ENCODE measurements around the gene RGS6.

Gene RGS6

DNA sequence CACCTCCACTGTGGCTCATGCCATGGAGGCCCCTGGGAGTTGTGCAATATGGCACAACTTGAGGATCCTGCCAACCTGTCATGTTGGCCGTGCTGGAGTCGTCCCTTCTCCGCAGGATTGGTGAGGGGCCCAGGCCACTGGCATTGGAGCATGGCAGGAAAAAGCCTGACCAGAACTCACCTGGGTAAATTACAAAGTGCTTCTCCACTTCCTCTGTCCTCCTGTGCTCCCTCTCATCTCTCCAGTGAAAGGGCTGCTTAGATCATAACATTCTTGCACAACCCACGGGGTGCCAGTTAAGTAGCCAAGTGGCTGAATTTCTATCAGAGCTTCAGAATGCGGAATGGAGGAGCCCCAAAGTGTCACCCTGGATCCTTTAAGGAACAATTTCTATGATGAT lies 580.7 kb downstream of the RGS6 start:
- DNase-seq, result no peak

DNA sequence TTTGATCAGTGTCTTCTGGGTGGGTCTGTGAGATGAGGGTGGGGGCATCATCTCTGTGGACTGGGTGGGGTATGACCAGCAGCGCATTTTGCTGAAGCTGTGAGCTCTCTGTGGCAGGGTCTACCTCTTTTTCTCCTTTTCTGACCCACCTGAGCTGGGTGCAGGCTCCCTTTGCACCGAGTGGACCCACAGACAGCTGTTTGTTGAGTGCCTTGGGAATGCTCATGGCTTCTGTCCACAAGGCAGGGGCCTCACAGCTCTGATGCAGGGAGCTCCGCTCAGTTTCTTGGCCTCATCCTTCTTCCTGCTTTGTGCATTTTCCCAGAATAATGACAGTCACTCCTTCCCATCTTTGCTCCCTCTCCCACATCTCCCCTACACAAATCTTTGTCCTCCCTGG lies 581.1 kb downstream of the RGS6 start:
- no peak for DNase-seq

DNA sequence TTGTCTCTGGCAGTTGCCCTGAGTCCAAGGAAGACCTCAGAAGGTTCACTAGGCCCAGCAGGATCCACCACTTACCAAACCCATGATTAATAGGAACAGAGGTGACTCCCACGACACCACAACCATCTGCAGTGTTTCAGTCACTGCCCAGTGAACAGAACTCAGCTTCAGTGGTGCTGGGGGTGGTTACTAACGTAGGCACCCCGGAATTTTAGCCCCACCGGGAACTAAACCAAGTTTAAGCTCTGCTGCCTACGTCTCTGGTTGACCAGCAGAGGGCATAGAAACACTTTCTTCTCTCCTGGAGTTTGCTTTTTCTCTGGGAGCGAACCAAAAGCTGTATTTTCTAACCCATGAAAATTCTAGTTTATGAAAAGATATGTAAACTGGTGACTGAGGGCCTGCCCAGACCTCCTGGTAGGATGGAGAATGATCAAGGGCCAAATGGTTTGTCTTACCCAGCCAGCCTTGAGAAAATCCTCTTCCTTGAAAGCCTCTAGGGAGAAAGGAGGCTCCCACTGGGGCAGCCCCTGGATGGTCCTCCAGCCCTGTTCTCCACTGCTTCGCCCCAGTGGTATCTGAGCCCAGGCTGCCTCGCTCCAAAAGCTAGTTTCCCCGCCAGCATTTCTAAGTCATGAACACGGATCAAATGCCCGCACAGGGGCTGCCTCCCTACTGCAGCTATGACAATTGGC lies 581.9 kb downstream of the RGS6 start:
- DNase-seq, result peak; percentile 38

DNA sequence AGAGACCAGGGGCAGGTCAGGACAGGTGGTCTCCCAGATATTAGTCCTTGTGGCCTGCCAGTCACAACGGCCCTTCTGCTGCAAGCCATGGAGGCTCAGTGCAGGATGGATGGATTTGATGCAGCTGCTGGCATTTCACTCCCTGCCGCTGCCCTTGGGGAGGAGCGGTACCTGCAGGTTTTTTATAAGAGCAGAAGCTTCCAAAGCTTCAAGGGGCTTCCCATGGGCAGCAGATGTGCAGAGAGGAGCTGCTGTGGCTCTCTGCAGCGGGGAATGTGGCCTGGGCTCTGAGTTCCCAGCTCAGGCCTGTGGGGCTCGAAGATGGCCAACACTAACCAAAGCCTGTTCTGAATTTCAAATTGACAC lies 582.4 kb downstream of the RGS6 start:
- peak; percentile 17 for DNase-seq

DNA sequence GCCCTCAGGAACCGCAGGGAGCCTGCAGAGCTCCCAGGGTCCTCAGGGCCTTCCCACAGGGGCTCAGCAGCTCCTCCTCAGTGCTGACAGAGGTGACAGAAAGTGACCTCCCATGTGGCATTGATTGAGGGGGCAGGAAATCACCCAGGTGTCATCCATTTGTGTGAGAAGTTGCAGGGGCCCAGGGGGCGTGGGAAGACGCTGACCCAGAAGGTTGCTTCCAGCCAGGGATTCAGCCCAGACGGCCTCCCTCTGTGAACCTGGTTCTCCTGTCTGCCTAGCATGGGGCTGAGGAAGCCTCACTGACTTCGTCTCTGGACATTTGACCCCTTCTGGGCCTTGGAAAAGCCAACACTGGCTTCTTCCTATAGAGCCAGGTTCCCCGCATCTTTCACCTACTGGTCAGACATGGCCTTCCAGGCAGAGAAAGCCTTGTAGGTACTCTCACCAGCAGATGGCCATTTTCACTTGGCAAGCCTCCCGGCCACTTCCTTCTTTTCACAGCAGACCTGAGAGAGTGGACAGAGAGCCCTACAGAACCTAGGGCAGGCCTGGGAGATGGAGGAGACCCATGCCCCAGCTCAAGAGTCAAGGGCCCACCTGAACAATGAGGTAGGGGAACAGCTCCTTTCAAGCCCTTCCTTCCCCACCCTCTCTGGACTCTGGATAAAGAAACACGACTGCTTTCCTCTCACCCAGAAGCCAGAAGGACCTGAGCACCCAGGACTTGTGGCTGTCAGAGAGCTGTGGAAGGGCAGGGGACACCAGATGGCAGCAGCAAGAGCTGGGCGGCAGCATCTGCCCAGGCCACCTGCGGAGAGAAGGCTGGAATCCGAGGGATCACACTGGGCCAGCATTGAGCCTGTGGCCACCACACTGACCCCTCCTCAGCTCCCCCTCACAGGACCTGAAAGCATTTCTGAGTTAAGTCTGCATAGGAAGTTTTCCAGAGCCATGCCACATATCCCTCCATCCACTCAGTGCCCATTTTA lies 583.8 kb downstream of the RGS6 start:
- no peak for DNase-seq

DNA sequence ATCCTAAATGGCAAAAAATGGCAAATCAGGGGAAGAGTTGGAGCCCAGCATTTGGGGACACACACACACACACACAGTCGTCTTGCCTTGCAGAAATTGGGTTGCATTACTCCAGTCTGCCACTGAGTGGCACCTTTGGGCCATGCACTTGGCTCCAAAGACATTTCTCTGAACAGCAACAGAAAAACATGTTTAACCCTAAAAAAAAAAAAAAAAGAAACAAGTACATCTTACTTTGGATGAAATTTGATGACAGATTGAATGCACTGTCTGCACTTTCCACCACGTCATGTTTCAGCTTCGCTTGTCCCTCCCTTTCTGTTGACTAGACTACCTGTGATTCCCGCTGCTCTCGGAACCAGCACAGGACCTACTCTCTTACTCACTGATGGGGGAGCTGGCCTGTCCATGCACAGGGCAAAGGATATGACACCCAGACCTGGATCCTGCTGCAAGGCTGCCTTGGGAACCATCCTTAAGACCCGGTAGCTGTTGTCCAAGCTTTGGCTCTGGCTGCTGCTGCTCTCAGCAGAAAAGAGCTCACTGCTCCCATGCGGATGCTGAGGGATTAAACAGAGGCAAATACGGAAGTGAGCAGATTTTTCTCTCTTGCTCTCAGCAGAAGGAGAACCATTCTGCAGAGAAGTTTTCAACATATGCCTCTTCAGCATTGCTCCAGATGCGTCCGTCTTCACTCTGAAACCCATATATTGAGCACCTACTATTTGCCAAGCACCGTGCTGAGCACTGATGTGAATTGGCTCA lies 584.9 kb downstream of the RGS6 start:
- DNase-seq, result peak; percentile 85

DNA sequence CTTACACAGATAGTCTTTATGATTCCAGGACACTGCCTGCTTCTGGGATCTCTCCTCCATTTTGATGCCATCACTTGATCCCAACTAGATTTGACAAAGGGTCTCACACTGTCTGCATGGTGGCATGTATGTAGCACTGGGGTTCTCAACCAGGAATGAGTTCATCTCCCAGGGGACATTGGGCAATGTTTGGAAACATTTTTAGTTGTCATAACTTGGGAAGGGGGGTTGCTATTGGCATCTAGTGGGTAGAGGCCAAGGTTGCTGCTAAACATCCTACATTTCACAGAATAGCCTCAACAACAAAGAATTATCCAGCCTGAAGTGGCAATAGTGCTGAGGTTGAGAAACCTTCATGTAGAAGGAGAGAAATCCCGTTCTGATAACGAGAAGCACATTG lies 585.5 kb downstream of the RGS6 start:
- no peak for DNase-seq

DNA sequence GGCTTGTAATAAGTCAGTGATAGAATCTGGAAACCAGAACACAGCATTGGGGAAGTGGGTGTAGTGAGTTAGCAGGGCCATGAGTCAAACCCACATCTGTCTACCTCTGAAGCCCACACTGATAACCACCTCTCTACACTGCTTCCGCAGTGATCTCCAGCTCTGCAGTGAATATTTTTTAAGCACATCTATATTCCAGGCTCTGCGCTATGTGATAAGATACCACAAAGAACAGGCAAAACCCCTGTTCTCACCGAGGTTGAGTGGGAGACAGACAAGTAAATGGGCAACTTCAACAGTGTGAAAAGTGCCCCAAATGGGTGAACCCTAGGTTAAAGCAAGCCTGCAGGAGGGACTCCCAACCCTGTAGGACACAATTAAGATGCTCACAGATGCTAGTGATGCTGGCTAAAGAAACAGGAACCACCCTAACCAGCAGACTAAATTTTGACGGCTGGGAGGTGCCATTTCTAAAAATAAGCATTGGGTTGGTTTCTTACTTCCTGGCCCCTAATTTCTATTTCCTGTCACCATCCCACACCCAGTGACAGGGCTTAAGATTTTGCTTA lies 586.7 kb downstream of the RGS6 start:
- no peak for DNase-seq

DNA sequence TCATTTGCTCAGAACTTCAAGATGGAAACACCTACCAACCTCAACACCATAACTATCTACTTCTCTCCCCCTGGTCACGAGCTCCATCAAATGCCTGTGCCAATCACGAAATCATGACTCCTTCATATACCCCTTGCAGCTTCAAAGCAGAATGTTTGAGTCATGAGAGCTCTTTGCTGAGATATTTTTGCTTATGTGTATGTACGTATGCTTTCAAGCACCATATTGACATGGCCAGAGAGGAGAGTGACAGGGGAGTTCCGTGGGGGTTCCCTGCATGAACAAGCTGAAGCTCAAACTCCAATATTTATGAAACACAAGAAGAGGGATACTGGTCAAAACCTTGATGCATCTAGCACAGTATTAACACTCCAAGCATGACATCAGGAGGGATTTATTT lies 587.3 kb downstream of the RGS6 start:
- no peak for DNase-seq

DNA sequence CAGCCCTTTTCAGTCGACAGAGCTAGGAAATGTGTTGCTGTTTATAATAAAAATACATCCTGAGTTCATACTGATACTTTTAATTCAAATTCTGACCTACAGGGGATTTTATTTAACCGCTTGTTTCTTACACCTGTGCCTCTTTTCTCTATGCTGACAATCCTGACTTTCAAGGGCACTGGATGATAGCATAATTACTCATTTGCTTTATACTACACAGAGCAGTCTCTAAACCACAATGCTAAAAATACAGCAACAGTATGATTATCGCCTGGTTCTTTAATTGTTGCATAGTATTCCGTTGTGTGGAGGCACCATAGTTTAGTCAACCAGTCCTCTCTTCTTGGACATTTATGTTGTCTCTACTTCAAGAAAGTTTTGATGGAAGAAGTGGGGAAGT lies 588.8 kb downstream of the RGS6 start:
- DNase-seq, result no peak

DNA sequence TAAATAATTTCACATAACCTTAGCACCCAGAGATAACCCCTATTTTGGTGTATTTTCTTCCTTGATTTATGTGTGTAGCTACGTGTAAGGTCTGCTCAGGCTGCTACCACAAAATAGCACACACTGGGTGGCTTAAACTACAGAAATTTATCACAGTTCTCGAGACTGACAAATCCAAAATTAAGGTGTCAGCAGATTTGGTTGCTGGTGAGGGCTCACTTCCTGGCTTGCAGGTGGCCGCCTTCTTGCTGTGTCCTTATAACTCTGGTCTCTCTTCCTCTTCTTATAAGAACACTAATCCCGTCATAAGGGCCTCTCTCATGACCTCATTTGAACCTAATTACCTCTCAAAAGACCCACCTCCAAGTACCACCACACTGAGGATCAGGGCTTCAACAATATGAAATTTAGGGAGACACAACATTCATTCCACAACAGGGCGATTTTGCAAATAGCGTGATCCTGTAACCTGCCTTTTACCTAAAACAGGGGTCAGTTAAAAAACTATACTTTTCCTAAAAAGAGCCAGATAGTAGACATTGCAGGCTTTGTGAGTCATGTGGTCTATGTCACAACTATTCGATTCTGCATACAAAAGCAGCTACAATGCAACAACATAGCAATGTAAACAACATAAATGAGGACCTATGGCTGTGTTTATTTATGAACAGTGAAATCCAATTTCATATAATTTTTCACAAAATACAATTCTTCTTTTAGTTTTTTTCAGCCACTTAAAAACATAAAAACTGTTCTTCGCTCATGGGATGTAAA lies 589.9 kb downstream of the RGS6 start:
- DNase-seq, result no peak

DNA sequence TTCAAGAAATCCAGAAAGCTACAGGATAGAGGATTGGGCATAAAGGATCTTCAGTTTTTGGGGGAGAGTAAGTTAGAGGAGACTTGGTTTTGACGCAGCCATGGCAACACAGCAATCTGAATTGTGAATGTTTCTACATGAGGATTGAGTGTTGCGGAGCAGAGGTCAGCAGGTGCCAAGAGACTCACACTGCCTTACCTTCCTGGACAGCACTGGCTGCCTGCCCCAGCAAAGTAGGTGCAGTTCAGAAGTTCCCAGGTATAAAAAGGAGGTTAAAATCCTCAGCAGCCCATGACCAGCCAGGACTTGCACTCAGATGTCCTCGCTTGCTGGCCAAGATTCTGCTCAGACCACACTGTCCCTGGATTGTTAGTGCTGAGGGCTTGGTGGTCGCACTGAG lies 590.6 kb downstream of the RGS6 start:
- DNase-seq, result no peak

DNA sequence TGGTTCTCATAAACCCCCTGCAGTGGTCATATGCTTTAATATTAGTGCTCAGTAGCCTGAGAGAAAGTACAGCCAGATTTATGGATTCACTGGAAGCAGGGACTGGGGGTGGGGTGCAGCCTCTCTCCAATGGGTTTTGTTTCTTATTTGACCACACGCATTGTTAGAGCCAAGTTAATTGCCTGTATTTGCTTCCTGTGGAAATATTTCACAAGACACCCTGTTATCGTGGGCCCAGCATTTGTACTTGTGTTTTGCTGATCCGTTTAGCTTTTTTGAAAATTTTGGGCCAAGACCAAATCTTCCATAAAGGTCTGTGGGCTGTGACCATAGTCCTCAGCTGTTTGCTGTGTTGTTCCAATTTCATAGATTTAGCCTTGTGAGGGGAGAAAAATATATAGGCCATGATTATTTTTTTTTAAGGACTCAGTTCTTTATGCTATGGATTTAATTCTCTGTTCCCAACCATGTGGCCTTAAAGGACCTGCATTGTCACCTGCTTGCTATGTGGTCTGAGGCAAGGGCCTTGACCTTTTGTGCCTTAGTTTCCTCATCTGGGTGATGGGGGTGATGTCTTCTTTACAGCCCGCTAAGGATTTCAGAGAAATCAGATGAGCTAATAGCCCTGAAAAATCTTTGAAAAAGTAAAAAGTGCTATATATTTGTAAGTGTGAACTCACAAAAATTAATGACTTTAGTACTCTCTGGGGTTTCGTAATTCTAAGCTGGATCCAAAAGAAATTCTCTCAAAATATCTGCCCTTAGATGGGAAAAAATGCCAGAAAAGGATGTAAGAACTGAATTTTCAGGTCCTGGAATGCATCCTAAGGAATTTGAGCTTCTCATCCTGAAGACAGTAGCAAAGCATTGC lies 591.4 kb downstream of the RGS6 start:
- DNase-seq, result no peak

DNA sequence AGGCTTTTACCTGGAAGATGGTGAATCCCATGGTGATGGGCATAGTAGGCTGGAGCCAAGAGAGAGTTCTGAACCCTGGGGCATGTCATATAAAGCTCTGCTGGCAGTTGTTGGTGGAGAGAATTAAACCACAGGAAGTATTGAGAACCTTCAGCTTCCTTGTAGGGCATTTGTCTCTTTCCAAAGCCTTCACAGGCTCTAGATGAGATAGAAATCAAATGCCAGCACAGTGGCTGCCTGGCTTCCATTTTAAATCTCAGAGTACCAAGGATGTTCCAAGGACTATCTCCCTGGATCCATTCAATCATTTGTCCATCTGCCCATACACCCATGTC lies 592.0 kb downstream of the RGS6 start:
- DNase-seq, result no peak

DNA sequence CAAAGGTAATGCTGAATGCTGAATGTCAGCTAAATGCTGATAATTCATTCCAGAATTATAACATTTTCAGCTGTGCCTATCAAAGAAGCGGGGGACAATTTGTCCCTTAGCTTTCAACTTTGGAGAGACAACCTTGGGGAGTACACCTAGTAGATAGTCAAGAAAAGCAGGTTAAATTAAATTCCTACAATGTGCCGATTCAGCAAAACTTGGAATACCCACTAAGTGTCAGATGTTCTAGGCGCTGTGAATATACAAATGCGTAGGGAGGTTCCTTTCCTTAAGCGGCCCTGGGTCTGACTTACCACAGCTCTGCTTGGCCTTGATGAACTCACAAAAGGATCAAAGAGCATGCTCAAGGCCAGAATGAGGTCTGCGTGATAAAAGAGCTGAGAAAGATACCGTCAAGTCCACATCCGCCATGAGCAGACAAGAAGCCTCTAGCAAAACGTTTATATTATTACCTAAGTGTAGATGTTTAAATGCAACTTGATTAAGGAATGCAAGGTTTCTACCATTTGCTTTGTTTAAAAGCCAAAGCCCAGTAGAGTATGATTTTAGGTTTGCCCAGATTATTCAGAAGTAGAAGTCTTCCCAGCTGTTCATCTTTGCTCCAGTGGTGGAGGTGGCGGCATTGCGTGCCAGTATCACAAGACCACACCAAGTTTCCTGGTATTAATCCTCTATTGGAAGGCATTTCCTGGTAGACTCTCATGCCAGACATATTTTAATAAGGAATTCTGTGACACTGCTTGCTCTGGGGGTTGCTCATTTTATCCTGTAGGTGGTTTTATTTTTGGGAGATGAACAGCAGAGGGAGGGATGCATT lies 593.1 kb downstream of the RGS6 start:
- DNase-seq, result no peak

DNA sequence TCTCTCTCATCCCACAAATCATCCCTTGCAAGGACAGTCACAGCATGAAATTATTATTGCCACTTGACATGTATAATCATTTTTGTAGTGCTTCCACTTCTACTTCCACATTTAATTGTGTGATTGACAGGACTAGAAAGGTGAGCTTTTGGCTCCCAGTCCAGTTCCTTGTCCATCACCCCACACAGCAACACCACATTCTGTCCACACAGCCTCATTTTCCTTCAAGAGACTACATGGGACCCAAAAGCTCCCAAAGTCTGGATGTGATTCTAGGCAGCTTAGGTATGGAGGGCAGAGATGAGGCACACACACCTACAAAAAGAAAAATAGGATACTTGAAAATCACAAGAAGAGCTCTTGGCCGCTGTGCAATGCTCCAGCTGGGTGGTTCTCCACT lies 595.4 kb downstream of the RGS6 start:
- DNase-seq, result no peak

DNA sequence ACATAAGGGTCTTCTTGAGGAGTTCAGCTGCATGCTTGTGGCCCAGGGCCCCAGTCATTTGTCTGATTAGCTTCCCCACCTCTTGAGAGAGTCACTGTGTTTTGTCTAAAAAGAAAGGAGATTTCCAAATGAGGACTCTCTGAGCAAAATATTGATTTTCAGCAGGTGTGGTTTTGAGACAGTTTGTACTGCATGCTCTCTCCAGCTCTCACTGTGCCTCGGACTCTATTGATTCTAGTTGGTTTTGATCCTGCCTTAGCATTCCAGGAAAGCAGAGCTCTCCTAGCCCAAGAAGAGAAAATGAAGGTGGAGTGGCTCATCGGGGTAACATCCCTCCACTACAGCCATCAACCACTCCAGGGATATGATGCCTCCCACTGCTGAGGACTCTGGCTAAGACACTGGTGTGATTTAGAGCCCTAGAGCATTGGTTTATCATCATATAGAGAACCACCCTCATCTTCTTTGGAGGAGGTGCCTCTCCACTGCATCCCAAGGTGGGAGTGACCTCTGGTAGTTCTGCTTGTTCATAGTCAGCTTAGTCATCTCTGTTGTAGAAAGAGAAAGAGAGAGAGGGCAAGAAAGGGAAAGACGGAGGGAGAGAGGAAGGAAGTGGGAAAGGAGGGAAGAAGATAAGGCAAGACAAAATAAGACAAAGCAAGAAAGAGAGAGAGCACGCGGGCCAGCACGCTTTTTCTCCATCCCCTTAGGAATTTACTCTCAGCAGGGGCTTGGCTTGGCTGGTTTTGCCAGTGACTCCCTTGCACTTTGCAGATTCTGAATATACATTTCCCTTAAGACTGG lies 596.0 kb downstream of the RGS6 start:
- DNase-seq, result no peak

DNA sequence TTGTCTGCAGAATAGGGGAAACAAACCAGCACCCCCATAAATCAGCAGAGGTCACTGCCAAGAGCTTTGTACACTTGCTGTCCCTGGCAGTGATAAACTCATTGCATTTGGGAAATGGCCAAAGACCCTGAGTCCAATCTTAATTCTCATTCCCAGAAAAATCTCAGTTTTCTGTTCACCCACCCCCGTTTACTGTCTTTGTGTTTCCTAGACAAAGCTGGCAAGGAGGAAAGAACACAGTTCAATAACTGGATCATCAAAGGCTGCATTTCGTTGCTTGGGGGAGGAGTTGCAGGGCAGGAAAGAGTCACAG lies 596.6 kb downstream of the RGS6 start:
- DNase-seq, result no peak

DNA sequence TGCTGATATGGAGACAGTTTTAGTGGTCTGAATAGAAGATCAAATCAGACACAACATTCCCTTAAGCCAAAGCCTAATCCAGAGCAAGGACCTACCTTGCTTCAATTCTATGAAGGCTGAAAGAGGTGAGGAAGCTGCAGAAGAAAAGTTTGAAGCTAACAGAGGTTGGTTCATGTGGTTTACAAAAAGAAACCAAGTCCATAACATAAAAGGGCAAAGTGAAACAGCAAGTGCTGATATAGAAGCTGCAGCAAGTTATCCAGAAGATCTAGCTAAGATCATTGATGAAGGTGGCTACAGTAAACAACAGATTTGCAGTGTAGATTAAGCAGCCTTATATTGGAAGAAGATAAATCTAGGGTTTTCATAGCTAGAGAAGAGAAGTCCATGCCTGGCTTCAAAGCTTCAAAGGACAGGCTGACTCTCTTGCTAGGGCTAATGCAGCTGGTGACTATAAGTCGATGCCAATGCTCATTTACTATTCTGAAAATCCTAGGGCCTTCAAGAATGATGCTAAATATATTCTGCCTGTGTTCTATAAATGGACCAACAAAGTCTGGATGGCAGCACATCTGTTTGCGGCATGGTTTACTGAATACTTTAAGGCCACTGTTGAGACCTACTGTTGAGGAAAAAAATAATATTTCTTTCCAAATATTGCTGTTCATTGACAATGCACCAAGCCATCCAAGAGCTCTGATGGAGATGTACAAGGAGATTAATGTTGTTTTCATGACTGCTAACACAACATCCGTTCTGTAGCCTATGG lies 600.6 kb downstream of the RGS6 start:
- no peak for DNase-seq

Data from NCI-H2171 treated with DMSO at 0.1 percent for 48 hours (cell line).